Tibial nerve (tissue), 4 donors: Measurements from ENCODE around the gene KCNJ1.

Source experiments
- EP300 ChIP-seq, 2 donors: sonication (generic); formaldehyde crosslinking; IDR thresholded peaks; one replicate each; pipeline ENCODE4 v1.6.1; 2017; ENCODE audit warnings: antibody characterized with exemption in 2 of 2, mild to moderate bottlenecking in 1 of 2
- POLR2A ChIP-seq, 2 donors: fragments of 450-650 bp; IDR thresholded peaks; one replicate each; pipeline ENCODE4 v1.6.1; 2017; ENCODE audit warnings: antibody characterized with exemption in 2 of 2, mild to moderate bottlenecking in 2 of 2, moderate library complexity in 2 of 2
- TF ChIP-seq, protein P1 (sequence below), 5 experiments: fragments of 200-600 bp in 3 of 5; fragments of 450-650 bp in 2 of 5; sonication (generic) in 3 of 5; IDR thresholded peaks; one replicate each; pipeline ENCODE4 v1.5.1; 2016 to 2019; ENCODE audit warnings: antibody characterized with exemption in 5 of 5, mild to moderate bottlenecking in 3 of 5, moderate library complexity in 2 of 5

DNA sequence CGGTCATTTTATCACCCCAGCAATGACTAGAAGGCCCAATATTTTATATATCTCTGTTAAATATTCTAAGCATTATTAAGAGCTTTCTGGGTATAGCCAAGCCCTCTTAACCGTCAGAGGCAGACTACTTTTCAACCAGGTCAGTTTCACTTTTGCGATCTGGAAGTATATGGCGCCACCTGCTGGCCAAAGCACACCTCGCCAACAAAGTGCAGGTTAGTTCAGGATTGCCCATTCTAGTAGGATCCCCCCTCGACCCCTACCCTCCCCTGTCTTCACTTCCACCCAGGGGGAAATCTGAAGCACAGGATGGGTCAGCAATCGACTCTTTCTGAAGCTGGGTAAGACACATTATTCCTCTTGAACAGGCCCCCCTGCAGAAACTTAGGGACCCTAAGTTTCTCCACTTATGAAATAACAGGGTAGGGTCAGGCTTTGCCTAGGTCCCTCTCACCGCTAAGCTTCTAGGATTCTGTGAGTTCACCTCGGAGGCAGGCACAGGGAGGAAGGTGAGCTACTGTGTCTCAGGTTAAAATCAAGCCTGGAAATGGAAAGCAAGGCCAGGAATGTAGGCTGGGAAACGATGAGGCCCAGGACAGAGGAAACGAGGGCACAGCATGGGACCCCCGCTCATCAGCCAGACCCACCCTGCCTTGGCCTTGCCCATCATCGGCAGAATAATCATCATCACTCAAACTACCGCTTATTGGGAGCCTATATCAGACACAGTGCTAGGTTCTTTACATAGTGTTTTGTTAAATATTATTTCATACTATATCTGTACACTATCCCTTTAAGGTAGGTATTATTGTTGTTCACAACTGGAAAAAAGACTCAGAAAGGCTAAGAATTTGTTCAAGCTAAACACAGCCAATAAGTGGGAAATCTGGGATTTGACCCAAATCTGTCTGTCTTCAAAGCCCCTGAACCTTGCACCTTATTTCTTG lies 35.6 kb downstream of the KCNJ1 start:
- no peak for TF ChIP-seq EP300 (IDR thresholded peaks at IDR 0.05)
- no peak for TF ChIP-seq POLR2A (IDR thresholded peaks at IDR 0.05)
- TF ChIP-seq, protein P1, sequence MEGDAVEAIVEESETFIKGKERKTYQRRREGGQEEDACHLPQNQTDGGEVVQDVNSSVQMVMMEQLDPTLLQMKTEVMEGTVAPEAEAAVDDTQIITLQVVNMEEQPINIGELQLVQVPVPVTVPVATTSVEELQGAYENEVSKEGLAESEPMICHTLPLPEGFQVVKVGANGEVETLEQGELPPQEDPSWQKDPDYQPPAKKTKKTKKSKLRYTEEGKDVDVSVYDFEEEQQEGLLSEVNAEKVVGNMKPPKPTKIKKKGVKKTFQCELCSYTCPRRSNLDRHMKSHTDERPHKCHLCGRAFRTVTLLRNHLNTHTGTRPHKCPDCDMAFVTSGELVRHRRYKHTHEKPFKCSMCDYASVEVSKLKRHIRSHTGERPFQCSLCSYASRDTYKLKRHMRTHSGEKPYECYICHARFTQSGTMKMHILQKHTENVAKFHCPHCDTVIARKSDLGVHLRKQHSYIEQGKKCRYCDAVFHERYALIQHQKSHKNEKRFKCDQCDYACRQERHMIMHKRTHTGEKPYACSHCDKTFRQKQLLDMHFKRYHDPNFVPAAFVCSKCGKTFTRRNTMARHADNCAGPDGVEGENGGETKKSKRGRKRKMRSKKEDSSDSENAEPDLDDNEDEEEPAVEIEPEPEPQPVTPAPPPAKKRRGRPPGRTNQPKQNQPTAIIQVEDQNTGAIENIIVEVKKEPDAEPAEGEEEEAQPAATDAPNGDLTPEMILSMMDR (IDR thresholded peaks at IDR 0.05): peak; percentile 76 to 92 (median 87)
